CD4-positive, alpha-beta T cell treated with Interleukin-17A for 1 hour (primary cell): ENCODE data around the gene PARP1.

ENCODE experiments used
- DNase-seq: peaks from one replicate; pipeline ENCODE4 v3.0.0-alpha.2; 2020

The PARP1 gene

DNA sequence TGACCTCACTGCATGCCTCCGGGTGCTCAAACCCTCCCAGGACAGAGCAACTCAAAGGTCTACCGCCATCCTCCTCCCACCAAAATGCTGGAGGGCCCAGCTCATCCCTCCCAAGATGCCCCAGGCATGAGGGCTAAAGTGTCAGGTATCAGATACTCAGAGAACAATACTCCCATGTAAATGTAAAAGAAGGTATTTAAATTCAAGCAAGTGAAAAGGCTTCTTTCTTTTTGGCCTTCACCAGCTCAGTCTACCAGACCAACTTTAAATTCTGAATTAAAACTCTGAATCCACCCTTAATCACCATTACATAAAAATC is 3.0 kb downstream of the PARP1 start:
- DNase-seq, result no peak

DNA sequence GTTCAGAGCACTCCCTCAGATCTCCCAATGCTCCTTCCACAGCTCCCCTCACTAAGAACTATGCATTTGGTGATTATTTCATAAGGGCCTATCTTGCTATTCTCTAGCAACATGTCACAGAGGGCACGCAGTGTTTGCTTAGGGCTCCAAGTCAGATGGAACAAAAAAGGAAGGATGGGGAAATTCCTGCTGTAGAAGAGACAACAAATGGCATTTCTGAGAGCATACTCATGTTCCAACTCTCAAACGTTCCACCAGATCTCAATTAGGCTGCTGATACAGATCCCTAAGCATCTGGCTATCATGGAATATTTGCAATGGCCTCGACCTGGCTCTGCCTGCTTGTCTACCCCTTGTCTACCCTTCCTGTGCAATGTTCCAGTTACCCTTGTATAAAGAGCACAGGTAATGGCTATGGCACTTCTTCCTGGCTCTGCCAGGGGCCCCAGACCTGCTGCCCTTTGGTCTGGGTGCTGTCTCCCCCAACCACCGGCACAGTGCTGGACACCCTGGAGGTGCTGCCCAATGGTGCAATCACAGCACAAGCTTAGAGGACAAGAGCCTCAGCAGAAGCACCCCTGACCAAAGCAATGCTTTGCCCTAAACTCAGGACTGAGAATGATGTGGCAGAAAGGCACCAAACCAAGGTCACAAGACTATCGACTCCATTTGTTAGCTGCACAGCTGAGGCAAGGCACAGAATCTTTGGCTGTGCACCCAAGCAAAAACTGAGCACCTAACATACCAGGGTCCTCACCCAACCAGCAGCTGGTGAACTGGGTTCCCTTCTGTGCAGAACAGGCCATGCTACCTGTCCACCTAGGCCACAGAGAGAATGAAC is 3.6 kb downstream of the PARP1 start:
- no peak for DNase-seq

DNA sequence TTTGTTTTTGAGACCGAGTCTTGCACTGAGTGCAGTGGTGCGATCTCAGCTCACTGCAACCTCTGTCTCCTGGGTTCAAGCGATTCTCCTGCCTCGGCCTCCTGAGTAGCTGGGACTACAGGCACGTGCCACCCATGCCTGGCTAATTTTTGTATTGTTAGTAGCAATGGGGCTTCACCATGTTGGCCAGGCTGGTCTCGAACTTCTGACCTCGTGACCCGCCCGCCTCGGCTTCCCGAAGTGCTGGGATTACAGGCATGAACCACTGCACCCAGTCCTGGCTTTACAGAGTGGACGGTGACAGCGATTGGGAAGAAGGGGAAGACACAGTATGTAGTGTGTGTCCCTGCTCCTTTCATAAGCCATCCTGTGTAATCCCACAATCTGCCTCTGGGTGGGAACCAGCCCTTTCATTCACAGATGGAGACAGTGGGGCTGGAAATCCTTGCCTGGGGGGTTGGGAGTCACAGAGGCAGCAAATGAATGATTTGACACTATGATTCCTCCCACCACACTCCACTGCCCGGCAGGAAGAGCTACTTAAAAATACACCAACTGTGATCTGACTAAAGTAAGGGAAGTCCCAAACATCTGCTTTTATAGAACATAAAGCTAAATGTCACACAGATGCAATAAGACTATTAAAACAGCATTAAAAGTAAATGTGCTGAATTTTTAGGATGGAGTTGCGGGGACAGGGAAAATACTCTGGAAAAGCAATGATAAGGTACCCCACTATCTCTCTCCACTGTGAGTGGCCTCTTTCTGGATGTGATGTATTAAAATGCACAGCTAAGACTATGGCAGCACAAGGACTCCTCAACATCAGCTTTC is 4.5 kb downstream of the PARP1 start:
- DNase-seq, result no peak

DNA sequence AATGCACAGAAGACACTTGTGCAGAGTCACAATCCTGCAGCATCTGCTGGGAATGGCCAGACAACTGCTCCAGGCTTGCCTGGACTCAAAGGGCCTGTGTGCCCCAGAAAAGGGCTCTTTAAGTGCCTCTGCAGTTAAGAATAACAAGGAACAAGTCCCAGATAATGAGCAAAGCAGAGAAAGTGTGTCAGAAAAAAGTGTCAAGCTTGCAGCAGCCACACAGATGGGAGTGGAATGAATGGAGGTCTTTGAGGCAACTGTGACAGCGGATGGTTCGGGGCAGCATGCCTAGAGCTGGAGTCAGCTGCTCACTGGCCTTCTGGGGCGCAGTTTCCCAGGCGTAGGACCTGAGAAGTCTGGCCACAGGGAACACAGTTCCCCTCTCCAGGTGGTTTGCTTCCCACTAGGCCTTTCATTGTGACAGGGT is 5.1 kb downstream of the PARP1 start:
- DNase-seq, result no peak

DNA sequence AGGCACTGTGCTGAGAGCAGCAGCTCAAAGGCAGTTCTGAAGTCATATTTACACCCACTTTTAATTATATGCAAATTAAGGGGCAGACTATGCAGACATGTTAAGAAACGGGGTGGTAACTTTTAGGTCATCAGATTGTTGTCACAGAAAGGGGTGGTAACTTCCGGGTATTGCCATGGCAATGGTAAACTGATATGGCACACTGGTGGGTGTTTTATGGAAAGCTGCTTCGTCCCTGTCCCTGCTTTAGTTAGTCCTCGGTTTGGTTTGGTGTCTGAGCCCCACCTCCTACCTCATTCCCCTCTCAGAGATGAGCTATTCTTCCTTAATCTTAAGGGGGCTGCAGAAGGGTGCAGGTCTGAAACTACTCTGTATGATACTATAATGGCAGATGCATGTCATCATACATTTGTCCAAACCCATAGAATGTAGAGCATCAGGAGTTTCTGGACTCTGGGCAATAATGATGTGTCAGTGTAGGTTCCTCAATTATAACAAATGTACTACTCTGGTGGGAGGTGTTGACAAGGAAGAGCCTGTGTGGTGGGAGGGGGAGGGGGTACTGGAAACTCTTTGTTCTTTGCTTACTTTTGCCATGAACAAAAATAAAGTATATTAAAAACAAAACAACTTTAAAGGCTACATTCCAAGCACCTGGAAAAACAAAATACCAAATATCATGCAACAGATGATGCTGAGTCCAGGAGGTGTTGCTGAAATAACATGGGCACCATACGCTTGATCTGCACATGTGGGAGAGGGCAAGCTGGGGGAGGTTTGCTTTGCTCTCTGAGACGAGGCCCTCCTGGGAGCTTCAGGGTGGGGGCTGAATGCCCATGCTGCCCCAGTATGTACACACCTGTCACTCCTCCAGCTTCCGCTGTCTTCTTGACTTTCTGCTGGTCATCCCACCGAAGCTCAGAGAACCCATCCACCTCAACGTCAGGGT is 6.3 kb downstream of the PARP1 start:
- no peak for DNase-seq

DNA sequence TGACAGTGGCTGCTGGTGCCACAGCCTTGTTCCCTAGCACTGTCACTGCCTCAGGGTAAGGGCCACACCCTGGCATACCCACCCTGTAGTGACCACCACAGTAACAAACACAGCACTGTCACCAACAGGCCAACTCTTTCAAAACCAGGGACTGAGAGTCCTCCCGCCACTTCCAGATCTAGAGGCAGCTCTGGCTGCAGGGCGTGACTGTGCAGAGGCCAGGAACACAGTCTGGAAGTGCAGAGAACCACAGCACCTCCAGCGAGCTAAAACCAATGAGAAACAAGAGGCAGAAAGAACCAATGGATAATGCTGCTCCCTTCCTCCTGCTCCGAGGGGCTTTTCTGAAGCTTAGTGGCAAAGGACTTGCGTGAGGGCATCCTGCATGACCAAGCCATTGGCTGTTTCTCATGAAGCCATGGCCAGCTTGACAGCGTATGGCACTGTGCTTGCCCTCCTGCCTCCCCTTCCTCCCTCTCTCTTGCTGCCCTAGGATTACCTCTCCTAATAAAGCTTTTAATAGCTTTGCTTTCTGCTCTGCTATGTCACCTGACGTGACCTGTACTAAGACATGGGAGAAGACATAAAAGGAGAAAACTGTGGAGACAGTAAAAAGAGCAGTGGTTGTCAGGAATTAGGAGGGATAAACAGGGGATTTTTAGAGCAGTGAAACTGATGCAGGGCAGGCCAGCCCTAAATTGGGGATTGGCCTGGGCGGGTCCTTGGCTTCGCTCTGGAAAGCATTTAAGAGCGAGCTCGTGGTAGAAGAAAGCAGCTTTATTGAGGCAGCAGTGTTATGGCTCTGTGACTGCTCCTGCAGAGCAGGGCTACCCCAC is 7.2 kb downstream of the PARP1 start:
- DNase-seq, result no peak

DNA sequence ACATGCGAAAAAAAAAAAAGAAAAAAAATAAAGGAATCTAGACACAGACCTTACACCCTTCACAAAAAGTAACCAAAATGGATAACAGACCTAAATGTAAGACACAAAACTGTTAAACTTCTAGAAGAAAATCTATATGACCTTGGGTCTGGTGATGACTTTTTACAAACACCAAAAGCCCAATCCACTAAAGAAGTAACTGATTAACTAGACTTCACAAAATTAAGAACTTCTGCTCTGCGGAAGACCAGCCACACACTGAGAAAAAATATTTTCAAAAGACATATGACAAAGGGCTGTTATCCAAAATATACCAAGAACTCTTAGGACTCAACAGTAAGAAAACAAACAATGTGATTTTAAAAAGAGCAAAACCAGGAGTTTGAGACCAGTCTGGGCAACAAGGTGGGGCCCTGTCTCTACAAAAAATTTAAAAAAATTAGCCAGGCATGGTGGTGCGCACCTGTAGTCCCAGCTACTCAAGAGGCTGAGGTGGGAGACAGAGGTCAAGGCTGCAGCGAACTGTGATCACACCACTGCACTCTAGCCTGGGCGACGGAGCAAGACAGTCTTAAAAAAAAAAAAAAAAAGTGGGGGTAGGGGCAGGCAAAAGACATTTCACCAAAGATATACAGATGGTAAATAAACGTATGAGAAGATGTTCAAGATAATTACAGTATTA is 9.8 kb downstream of the PARP1 start:
- no peak for DNase-seq

DNA sequence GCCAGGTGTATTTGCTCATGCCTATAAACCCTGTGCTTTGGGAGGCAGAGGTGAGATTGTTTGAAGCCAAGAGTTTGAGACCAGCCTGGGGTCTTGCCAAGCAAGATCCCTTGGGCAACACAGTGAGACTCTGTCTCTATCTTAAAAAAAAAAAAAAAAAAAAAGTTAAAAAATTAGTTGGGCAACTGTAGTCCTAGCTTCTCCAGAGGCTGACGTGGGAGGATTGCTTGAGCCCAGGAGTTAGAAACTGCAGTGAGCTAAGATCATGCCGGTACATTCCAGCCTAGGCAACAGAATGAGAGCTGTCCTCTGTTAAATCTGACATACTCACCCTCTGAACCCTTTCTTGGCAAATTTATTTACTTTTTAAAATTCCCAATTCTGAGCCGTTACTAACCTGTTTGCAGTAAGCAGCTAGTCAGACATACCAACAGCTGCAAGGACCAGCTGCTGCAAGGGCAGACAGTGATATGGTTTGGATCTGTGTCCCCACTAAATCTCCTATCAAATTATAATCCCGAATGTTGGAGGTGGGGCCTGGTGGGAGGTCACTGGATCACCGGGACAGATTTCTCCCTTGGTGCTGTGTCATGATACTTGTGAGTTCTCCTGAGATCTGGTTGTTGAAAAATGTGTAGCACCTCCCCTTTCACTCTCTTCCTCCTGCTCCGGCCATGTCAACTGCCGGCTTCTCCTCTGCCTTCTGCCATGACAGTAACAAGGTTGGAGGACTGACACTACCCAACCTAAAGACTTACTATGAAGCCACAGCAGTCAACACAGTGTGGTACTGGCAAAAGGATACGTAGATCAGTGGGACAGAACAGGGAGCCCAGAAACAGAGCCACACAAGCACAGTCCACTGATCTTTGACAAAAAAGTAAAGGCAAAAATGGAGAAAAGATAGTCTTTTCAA is 10.6 kb downstream of the PARP1 start:
- DNase-seq, result no peak

DNA sequence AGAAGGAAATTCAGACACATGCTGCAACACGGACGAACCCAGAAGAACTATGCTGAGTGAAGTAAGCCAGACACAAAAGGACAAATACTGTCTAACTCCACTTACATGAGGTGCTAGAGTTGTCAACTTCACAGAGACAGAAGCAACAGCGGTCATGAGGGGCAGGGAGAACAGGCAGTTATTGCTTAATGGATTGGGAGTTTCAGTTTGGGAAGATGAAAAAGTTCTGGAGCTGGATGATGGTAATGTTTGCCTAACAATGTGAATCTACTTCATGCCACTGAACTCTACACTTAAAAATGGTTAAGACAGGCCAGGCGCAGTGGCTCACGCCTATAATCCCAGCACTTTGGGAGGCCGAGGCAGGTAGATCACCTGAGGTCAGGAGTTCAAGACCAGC is 12.1 kb downstream of the PARP1 start:
- no peak for DNase-seq

DNA sequence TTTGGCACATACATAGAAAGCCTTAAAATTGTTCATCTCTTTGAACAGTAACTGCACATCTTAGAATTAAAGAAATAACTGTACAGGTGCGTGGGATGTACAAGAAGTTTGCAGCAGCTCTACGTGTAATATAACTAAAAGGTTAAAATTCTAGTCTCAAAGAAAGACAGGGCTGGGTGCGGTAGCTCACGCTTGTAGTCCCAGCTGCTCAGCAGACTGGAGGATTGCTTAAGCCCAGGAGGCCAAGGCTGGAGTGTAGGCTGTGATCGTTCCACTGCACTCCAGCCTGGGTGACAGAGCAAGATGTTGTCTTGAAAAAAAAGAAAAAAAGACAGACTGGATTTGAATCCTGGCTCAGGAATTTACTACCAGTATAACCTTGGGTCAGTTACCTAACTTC is 13.4 kb downstream of the PARP1 start:
- DNase-seq, result no peak

DNA sequence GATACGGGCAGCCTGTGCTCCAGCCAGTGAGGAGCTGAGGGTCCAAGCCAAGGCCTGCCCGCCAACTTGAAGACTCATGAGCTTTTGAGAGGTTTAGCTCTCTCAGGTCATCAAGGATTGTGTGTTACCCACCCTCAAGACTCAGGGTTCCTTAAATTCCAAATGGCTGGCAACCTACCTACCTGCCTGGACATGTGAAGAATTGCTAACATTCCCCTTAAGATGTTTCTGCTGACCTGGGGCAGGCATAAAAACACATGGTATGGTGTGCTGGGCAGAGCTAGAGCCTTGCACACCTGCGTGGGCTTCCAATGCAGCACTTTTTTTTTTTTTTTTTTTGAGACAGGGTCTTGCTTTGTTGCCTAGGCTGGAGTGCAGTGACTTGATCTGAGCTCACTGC is 17.2 kb downstream of the PARP1 start:
- DNase-seq, result no peak

DNA sequence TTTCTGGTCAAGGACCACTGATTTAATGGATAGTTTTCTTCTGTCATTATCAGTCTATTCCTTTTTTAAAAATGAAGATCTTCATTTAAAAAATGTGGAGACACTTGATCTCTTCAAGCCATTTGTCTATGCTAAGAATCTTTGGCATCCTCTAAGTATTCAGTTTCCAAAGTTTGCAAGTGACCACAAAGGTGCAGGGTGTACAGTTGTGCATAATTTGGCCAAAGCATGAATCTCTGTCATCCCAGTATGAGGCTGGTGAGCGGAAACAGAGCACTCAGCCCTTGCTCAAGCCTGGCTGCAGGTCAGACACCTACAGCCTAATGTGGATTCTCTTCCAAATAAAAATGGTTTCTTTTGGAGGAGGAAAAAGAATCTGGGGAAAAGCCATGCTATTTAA is 19.8 kb downstream of the PARP1 start:
- DNase-seq, result no peak

DNA sequence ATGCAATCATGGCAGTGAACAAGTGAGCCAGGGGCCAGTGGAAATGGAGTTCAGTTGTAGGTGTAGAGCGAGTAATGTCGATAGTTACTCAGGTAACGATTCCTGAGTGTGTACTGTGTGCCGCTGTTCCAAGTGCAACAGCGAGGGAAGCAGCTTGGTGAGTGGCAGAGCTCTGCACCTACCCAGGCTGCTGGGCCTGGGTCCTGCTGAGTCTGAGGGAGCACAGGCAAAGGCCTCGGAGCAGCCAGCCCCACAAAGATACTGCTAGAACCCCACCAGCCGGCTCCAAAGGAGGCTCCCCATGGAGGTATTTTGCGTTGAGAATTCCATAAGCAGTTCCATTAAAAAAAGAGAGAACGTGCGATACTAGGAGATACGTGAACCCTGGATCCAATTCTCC is 23.2 kb downstream of the PARP1 start:
- no peak for DNase-seq

DNA sequence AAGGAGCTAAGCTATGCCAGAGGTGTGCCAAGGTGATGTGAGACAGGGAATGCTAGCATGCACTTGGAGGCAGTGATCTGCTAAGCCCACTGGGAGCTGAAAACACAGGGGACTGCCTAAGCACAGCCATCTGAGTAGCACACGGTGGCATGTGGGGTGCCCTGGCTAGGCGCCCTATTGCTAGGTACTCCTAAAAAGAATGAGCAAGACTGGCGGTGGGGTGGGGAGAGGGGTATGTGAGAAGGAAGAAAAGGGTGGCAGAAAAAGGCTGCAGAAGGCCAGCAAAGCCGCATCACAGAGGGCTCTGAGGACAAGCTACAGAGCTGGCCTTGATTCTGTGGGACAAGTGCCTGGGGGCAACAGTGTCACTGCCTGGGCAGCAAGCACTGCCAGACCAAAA is 23.9 kb downstream of the PARP1 start:
- DNase-seq, result no peak

DNA sequence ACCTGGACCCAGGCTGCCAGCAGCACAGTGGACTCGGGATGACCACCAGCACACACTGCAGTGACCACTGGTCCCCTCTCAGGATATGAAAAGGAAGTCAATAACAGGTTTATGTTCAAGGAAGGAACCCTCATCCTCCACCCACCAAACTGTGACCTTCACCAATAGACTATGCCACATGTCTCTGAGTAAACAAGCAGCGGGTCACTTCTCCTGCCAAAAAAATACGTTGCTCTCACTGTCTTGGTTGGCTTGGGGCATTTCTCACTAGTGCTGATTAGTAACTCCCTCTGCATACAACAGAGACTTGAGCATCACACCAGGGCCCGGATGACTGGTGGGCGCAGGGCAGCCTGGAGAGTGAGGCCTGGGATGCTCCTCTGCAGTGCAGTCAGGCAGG is 25.9 kb downstream of the PARP1 start:
- no peak for DNase-seq

DNA sequence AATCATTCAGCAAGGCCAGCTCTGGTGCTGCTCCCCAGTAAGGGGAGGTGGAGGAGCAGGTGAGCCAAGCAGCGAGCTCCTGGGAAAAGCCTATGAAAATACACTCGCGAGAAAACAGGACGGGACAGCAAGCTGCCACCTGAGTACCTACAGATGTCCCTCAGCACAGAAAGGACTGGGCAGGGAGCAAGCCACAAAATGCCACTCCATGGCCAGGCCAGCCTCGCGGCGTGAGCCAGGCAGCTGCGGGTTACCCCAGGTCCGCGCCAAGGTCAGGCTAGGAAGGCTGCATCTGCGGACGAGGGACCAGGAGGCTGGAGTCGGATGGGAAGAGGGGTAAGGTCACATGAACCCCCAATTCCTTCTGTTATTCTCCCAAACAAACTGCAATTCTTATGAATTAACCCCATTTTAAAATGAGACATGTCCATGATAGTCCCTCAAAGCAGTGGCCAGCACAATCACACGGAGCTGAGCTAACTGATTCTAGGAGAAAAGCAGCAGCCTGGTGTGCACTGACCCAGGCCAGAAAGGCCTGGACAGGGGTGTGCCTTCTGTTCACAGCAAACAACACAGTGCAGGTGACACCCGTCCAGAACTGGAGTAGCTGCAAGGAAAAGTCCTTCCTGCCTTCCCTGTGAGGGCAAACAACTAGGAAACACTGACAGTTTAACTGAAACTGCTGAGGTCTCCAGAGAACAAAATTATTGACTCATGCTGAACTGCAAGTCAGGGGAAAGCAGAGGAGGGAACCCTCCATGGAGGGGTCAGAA is 26.5 kb downstream of the PARP1 start:
- DNase-seq, result no peak

DNA sequence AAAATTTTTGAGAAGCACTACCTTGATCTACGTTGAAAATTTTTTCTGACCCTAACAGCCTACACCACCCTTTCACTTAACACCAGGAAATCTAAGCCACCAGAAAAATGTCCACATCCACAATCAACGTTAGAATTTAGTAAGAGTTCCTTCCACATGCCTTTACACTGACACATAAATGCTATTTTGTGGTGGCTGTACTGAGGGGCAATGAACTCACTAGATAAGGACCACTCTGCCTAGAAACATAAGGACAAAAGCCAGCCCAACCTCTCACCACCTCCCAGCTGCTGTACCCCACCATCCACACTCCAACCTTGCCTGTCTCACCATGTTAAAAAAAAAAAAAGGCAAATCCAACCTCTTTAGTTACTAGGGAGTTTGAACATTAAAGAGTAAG is 29.8 kb downstream of the PARP1 start:
- DNase-seq, result no peak

DNA sequence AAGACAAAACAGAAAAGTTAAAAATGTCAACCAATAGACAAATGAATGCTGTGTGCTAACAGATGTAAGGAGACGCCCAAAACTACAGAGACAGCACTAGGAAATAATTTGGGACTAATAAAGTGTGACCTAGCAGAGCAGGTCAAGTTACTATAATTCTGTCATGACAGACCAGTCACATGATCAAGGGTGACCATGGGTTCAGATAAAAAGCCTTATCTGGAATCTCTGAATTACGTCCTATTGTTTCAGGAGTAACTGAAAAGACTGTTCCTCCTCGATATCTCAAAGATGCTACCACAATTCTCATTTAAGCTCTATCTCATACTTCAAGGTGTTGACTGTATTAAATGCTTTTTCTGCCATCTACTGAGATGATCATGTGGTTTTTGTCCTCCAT is 31.6 kb downstream of the PARP1 start:
- no peak for DNase-seq

DNA sequence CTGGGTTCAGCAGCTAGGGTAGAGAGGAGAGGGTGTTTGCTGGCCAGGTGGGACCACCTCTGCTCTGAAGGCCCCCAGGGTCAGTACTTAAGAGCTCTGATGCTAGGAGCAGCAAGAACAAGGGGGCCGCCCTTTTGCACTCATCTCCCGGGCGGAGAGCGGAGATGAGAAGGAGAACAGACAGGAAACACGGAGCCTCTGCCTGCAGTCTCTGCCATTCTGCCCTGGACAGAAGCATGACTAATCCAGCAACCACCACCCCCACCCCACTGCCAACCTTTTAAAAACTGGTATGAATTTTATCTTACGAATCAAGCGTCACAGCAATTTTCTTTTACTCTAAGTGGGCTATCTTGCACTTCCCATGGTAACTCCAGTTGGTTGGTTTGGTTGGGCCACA is 34.5 kb downstream of the PARP1 start:
- DNase-seq, result no peak

DNA sequence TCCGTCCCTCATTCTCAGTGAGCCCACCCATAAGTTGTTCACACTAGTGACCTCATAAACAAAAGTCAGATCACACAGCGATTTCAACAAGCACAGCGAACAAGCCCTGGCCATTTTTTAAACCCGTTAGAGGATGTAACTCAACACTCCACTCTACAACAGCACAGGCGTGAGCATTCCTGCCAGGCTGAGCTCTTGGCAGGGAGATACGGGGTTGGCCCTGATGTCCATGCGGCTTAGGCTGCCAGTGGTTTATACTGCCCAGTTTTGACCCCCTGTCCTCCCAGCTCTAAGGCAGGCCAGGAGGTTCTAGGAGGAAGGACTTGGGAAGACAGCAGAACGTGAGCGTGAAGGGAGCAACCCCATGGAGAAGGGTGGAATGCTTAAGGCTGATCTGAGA is 35.0 kb downstream of the PARP1 start:
- DNase-seq, result no peak
